ENCODE measurements around the gene CEMP1.

DNA sequence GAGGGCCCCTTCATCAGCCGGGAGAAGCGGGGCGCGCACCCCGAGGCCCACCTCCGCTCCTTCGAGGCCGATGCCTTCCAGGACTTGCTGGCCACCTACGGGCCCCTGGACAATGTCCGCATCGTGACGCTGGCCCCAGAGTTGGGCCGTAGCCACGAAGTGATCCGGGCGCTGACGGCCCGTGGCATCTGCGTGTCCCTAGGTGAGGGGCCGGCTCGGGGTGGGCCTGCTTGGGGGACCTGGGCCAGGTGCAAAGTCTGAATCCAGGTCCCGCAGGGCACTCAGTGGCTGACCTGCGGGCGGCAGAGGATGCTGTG, 3.5 kb downstream of the CEMP1 start:
- TF ChIP-seq POLR2A (IDR thresholded peaks at IDR 0.05; ENCODE audit: low read depth, low read length) (no peak), POLR2AphosphoS5 (IDR thresholded peaks at IDR 0.05; ENCODE audit: low read depth, low read length) (no peak), TAF1 (IDR thresholded peaks at IDR 0.05; ENCODE audit: borderline replicate concordance, low read depth, low read length) (no peak)
